Measurements from ENCODE around the gene NTHL1. TPM values are rescaled to one million over a fixed set of nuclear protein-coding genes. Genes with fewer than 3 reads are reported as not detected.

Gene NTHL1
- total RNA-seq, 4 donors from 2014 or later: 7.1 to 18.1 (median 10.9) TPM

- ATAC-seq (ENCODE audit: low FRiP score): no peak
- TF ChIP-seq, protein P1, sequence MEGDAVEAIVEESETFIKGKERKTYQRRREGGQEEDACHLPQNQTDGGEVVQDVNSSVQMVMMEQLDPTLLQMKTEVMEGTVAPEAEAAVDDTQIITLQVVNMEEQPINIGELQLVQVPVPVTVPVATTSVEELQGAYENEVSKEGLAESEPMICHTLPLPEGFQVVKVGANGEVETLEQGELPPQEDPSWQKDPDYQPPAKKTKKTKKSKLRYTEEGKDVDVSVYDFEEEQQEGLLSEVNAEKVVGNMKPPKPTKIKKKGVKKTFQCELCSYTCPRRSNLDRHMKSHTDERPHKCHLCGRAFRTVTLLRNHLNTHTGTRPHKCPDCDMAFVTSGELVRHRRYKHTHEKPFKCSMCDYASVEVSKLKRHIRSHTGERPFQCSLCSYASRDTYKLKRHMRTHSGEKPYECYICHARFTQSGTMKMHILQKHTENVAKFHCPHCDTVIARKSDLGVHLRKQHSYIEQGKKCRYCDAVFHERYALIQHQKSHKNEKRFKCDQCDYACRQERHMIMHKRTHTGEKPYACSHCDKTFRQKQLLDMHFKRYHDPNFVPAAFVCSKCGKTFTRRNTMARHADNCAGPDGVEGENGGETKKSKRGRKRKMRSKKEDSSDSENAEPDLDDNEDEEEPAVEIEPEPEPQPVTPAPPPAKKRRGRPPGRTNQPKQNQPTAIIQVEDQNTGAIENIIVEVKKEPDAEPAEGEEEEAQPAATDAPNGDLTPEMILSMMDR (IDR thresholded peaks at IDR 0.05): no peak
- no peak for DNase-seq (ENCODE audit: low spot score)
Measured at GRCh38 chr16:2031081-2031577, 16.5 kb downstream of the NTHL1 start.

DNA sequence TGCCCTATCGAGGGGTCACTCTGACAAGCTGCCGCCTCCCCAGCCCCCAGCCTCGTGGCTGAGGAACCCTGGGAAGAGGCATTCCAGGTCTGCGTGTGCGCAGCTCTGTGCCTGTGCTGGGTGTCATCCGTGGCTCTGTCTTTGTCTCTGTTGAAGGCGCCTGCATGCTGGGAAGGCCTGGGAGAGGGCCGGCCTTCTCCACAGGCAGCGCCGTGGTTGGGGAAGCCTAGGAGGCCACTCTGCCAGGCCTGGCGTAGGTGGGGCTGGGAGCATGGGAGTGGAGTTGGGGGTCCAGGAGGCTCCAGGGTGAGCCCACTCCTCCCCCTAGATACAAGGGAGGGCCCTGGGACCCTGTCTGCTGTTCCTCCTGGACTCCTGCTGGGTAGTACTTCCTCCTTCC, 17.6 kb downstream of the NTHL1 start:
- DNase-seq (ENCODE audit: low spot score) (no peak), ATAC-seq (ENCODE audit: low FRiP score) (no peak)
- TF ChIP-seq, protein P1 (IDR thresholded peaks at IDR 0.05): no peak

DNA sequence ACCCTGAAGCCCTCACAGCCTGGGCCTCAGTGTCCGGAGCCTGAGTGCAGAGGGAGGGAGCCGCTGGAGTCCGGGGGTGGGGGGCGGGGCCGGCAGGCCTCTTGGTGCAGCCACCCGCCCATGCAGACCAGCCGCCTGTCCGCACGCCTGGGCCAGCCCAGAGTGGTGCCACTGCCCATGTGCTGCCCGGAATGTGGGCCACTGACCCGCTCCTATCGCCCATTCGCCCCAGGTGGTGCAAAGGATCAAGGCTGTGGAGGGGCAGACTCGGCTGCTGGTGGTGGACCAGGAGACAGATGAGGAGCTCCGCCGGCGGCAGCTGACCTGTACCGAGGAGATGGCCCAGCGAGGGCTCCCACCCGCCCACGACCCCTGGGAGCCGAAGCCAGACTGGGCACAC, 18.3 kb downstream of the NTHL1 start:
- ATAC-seq (ENCODE audit: low FRiP score): no peak
- TF ChIP-seq, protein P1 (IDR thresholded peaks at IDR 0.05): no peak
- DNase-seq (ENCODE audit: low spot score): no peak

DNA sequence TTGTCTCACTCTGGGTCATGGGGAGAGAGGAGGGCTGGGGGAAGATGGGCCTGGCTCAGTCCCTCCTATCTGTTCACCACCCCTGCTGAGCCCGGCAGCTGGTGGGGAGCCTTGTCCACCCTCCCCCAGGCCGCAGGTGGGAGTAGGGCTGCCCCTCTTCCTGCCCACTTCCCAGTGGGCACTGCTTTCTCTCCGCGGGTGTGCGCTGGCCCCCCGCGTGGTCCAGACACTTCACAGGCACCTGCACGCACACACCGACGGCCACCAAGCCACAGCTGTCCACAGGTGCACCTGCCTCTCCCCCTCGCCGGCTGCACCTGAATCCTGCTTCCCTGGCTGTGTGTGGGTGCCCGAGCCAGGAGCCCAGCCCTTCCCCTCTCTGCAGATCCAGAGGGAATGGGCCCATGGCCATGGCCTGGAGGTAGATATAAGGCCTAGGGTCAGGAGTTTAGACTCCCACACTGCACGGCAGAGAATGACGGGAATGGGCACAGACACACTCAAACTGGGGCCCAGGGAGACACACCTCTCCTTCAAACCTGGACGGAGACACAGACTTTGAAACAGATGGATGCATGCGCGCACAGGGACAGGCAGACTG, 18.9 kb downstream of the NTHL1 start:
- DNase-seq (ENCODE audit: low spot score) (no peak), ATAC-seq (ENCODE audit: low FRiP score) (no peak)
- TF ChIP-seq, protein P1 (IDR thresholded peaks at IDR 0.05): no peak

DNA sequence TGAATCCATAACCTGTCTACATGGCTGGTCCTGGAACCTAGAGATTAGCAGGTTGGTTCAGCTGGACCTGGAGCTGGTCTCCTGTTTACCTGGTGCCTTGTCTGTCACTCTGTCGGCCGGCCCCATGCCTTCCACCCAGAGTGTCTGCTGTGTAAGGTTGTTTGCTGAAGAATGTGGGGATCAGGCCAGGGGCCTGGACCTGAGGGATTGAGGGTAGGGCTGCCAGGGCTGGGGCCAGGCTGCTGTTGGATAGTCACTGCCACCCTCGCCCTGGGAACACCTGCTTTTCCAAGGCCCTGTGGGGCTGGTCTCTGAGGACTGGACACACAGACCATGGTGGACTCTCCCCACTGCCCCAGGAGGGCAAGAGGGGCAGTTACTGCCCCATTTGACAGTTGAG, 19.5 kb downstream of the NTHL1 start:
- DNase-seq (ENCODE audit: low spot score): no peak

DNA sequence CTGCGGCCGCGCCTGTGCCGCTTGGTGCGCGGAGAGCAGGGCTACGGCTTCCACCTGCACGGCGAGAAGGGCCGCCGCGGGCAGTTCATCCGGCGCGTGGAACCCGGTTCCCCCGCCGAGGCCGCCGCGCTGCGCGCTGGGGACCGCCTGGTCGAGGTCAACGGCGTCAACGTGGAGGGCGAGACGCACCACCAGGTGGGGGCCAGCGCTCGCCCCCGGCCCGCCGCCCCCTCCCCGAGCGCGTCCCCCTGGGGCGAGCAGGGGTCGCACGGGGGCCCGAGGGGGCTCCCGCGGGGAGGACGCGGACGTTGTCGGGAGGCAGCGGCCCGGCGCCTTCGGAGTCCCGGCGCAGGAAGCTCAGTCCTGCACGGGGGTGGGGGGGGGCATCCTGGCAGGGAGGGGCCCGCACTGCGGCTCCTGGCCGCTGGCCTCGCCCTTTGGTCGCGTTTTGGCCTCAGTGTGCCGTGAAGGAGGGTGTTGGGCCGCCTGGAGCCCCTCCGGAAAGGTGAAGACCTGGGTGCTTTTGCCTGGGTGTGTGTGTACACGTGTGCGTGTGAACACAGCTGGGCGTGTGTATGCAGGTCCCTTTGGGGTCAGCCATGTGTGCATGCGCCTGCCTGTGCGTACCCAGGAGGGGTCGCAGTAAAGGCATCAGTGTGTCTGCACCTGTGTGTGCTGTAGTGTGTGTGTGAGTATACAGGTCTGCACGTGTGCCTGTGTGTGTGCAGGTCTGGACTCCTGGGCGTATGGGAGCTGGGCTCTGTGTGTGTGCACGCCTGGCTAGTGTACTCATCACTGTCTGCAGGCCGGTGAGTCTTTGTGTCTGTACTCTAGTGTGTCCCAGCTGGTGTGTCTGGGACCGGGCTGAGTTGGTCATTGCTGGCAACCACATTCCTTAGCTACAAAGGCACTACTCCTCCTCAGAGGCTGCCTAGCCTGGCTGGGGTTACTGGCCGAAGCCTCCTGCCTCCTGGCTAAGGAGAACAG, 20.3 kb downstream of the NTHL1 start:
- no peak for DNase-seq (ENCODE audit: low spot score)
- TF ChIP-seq, protein P1 (IDR thresholded peaks at IDR 0.05): no peak
- no peak for ATAC-seq (ENCODE audit: low FRiP score)

More for the DNA sequence above, 19.5 kb downstream of the NTHL1 start:
- TF ChIP-seq, protein P1 (IDR thresholded peaks at IDR 0.05): no peak
- ATAC-seq (ENCODE audit: low FRiP score): no peak

Data from omental fat pad (tissue), 4 donors.